ENCODE measurements around the gene ACOT11.

The ACOT11 gene

GRCh38 chr1:54585181-54586066 is 37.4 kb downstream of the ACOT11 start:
- no peak for TF ChIP-seq CTCF (IDR thresholded peaks at IDR 0.05; ENCODE audit: insufficient read depth, low read length, missing control alignments)
- no peak for DNase-seq (ENCODE audit: low read depth, low spot score)
- POLR2A ChIA-PET: no interaction called here
- CTCF ChIA-PET: no interaction called here
- H3K4me3 ChIP-seq (ENCODE audit: low read depth, low read length): no peak overlapping the region

GRCh38 chr1:54588377-54588776 is 40.3 kb downstream of the ACOT11 start:
- ChIA-PET POLR2A (no interaction called here), CTCF (no interaction called here)
- no peak for TF ChIP-seq CTCF (IDR thresholded peaks at IDR 0.05; ENCODE audit: insufficient read depth, low read length, missing control alignments)
- no peak overlapping the region for H3K4me3 ChIP-seq (ENCODE audit: low read depth, low read length)
- no peak for DNase-seq (ENCODE audit: low read depth, low spot score)

GRCh38 chr1:54591127-54591756 is 43.2 kb downstream of the ACOT11 start:
- no peak for DNase-seq (ENCODE audit: low read depth, low spot score)
- ChIA-PET CTCF (no interaction called here), POLR2A (no interaction called here)

GRCh38 chr1:54593571-54594160 is 45.6 kb downstream of the ACOT11 start:
- POLR2A ChIA-PET: no interaction called here
- H3K4me3 ChIP-seq (ENCODE audit: low read depth, low read length): no peak overlapping the region
- DNase-seq (ENCODE audit: low read depth, low spot score): no peak
- CTCF ChIA-PET: no interaction called here
- no peak for TF ChIP-seq CTCF (IDR thresholded peaks at IDR 0.05; ENCODE audit: insufficient read depth, low read length, missing control alignments)

More at GRCh38 chr1:54591127-54591756, 43.2 kb downstream of the ACOT11 start:
- H3K4me3 ChIP-seq (ENCODE audit: low read depth, low read length): no peak overlapping the region
- no peak for TF ChIP-seq CTCF (IDR thresholded peaks at IDR 0.05; ENCODE audit: insufficient read depth, low read length, missing control alignments)

GRCh38 chr1:54594463-54594862 is 46.4 kb downstream of the ACOT11 start:
- ChIA-PET POLR2A (no interaction called here), CTCF (no interaction called here)
- no peak for TF ChIP-seq CTCF (IDR thresholded peaks at IDR 0.05; ENCODE audit: insufficient read depth, low read length, missing control alignments)
- H3K4me3 ChIP-seq (ENCODE audit: low read depth, low read length): no peak overlapping the region
- no peak for DNase-seq (ENCODE audit: low read depth, low spot score)

- POLR2A ChIA-PET: no interaction called here
- TF ChIP-seq CTCF (IDR thresholded peaks at IDR 0.05; ENCODE audit: insufficient read depth, low read length, missing control alignments): no peak
- no peak overlapping the region for H3K4me3 ChIP-seq (ENCODE audit: low read depth, low read length)
- DNase-seq (ENCODE audit: low read depth, low spot score): no peak
- CTCF ChIA-PET: interaction anchor here (0.5 kb wide), 1 partner anchor 207 kb away, joined by 3 read pairs; no protein-coding TSS in a partner anchor
Observed at GRCh38 chr1:54595956-54596498, 48.0 kb downstream of the ACOT11 start.

Measured in AG04449 (cell line).